ENCODE results near the gene CCND2. TPM values are rescaled to one million over a fixed set of nuclear protein-coding genes. Genes with fewer than 3 reads are reported as not detected.

CCND2 gene
- total and polyA plus RNA-seq, 4 donors, result 0.50 to 16.5 (median 3.0) TPM

- 33% methylated on average over 6 of the region's 6 CpGs for WGBS
- H3K36me3 ChIP-seq (ENCODE audit: control insufficient read depth in 4 of 4, insufficient read depth in 3 of 4, low read depth in 1 of 4, low read length in 3 of 4), result no peaks in the 10 kb centered on the region
- TF ChIP-seq FOXA1 (IDR thresholded peaks at IDR 0.05), result no peak
- H3K9me3 ChIP-seq (ENCODE audit: control insufficient read depth in 4 of 4, low read length in 3 of 4), result no peaks in the 10 kb centered on the region
- H3K9ac ChIP-seq (ENCODE audit: low read depth in 1 of 2, low read length in 2 of 2), result no peak overlapping the region
- no peak overlapping the region for H3K4me3 ChIP-seq (ENCODE audit: low read depth in 1 of 3, low read length in 3 of 3)
- DNase-seq (ENCODE audit: low spot score), result no peak
- H3K4me1 ChIP-seq (ENCODE audit: control insufficient read depth in 4 of 4, insufficient read depth in 4 of 4, low read length in 3 of 4), result peaks cover 20 to 42% (median 27%) of the 10 kb centered on the region in 4 donors
- H3K27ac ChIP-seq (ENCODE audit: low read depth in 1 of 2, low read length in 2 of 2), result no peak overlapping the region
- H3K27me3 ChIP-seq (ENCODE audit: control insufficient read depth in 4 of 4, insufficient read depth in 4 of 4, low read length in 3 of 4), result peaks cover 2 to 5% (median 3%) of the 10 kb centered on the region in 4 donors
Observed at GRCh38 chr12:4277205-4277543, 3.6 kb downstream of the CCND2 start.

GRCh38 chr12:4277857-4278256 lies 4.3 kb downstream of the CCND2 start:
- Histone ChIP-seq H3K36me3 (ENCODE audit: control insufficient read depth in 4 of 4, insufficient read depth in 3 of 4, low read depth in 1 of 4, low read length in 3 of 4) (no peaks in the 10 kb centered on the region), H3K4me3 (ENCODE audit: low read depth in 1 of 3, low read length in 3 of 3) (no peak overlapping the region), H3K9me3 (ENCODE audit: control insufficient read depth in 4 of 4, low read length in 3 of 4) (no peaks in the 10 kb centered on the region), H3K4me1 (ENCODE audit: control insufficient read depth in 4 of 4, insufficient read depth in 4 of 4, low read length in 3 of 4) (peaks cover 14 to 35% (median 21%) of the 10 kb centered on the region in 4 donors), H3K27ac (ENCODE audit: low read depth in 1 of 2, low read length in 2 of 2) (no peak overlapping the region), H3K27me3 (ENCODE audit: control insufficient read depth in 4 of 4, insufficient read depth in 4 of 4, low read length in 3 of 4) (peaks cover 0 to 4% (median 2%) of the 10 kb centered on the region in 4 donors), H3K9ac (ENCODE audit: low read depth in 1 of 2, low read length in 2 of 2) (no peak overlapping the region)
- WGBS, result 80% methylated on average over 3 of the region's 3 CpGs
- no peak for TF ChIP-seq NR2F2 (IDR thresholded peaks at IDR 0.05)
- TF ChIP-seq REST (IDR thresholded peaks at IDR 0.05), result no peak
- no peak for TF ChIP-seq FOXA1 (IDR thresholded peaks at IDR 0.05)
- TF ChIP-seq GABPA (IDR thresholded peaks at IDR 0.05 in 1 of 2, conservative IDR thresholded peaks at IDR 0.05 in 1 of 2), result no peak
- TF ChIP-seq RAD21 (IDR thresholded peaks at IDR 0.05), result no peak
- no peak for TF ChIP-seq TAF1 (conservative IDR thresholded peaks at IDR 0.05)
- TF ChIP-seq EGR1 (IDR thresholded peaks at IDR 0.05; ENCODE audit: low read depth in 2 of 2), result no peak
- no peak for TF ChIP-seq RXRA (IDR thresholded peaks at IDR 0.05)
- no peak for TF ChIP-seq CTCF (IDR thresholded peaks at IDR 0.05; ENCODE audit: low read depth, low read length, missing input control)
- no peak for TF ChIP-seq SP1 (IDR thresholded peaks at IDR 0.05)
- no peak for TF ChIP-seq JUND (IDR thresholded peaks at IDR 0.05)
- no peak for TF ChIP-seq MAX (IDR thresholded peaks at IDR 0.05)
- no peak for TF ChIP-seq HNF4A (conservative IDR thresholded peaks at IDR 0.05)
- TF ChIP-seq YY1 (IDR thresholded peaks at IDR 0.05), result no peak
- TF ChIP-seq HNF4G (IDR thresholded peaks at IDR 0.05), result no peak
- TF ChIP-seq ZBTB33 (IDR thresholded peaks at IDR 0.05), result no peak
- TF ChIP-seq ATF3 (IDR thresholded peaks at IDR 0.05), result no peak
- no peak for TF ChIP-seq FOXA2 (IDR thresholded peaks at IDR 0.05)
- no peak for DNase-seq (ENCODE audit: low spot score)
